Heart left ventricle (tissue), 13 donors: Measurements from ENCODE around the gene GAS7.

Source experiments
- CTCF ChIP-seq, 12 donors: fragments of 200-600 bp; sonication (generic) in 4 of 12; IDR thresholded peaks; one replicate each; pipeline versions ENCODE4 v1.5.0 to v1.8.0; 2018 to 2022; ENCODE audit warnings: antibody characterized with exemption in 12 of 12, mild to moderate bottlenecking in 5 of 12
- POLR2A ChIP-seq, 2 donors: fragments of 450-650 bp; IDR thresholded peaks; one replicate each; pipeline ENCODE4 v1.6.1; 2017; ENCODE audit warnings: antibody characterized with exemption in 2 of 2, mild to moderate bottlenecking in 2 of 2, moderate library complexity in 2 of 2
- donor health status: ischemic (EF 13 %, LVEDD 7.1; RV severe dilation, severe dysfunction).
- donor health status: DM: no; HTN: yes; CAD: no.
- donor health status: DM: no; HTN: no; CAD: no.
- donor health status: ischemic (EF 25% LVEDD 6.9; RV normal size, moderate dysfunction).
- donor health status: ischemic (EF 25% LVEDD 5.7; RV mildly dilated, moderate dysfunction).
- donor health status: ischemic (EF 35%, LVEDD 5.7; RV mildly dilated, moderate dysfunction).
- donor health status: nonischemic (EF 11% LVEDD 7.7; RV severe dilation, severe dysfunction).
- donor health status: DM: yes; HTN: yes; CAD: no.
- donor health status: PGD.
- donor health status: ischemic (EF 29% LVEDD 5.4; RV normal size, mild dysfunction).
- donor health status: nonischemic (EF 23%, LVEDD 6.1; RV moderate dilation, normal function).

GRCh38 chr17:10025976-10026901, 172.2 kb downstream of the GAS7 start:
- TF ChIP-seq CTCF (IDR thresholded peaks at IDR 0.05) (no peak), POLR2A (IDR thresholded peaks at IDR 0.05) (no peak)
